ENCODE measurements around the gene RPE.

- TF ChIP-seq EZH2phosphoT487 (IDR thresholded peaks at IDR 0.05; ENCODE audit: low read depth) (no peak), CTCF (IDR thresholded peaks at IDR 0.05; ENCODE audit: low read depth, low read length) (no peak)
Observed at GRCh38 chr2:210035679-210036078, 33.2 kb downstream of the RPE start.

Data from OCI-LY3 (cell line).